DMS53 treated with DMSO at 0.1 percent for 48 hours (cell line): ENCODE results near the gene RNU1-4.
"Not testable (repeated sequence)": the region's sequence is repeated elsewhere in the genome, so short reads cannot be mapped to it uniquely, and the experiment has no call there.

Experiments
- DNase-seq: peaks from one replicate; lab custom pipeline; 2025; ENCODE audit not compliant: unreplicated experiment; lab: John Stamatoyannopoulos, UW

RNU1-4 gene

GRCh38 chr1:16764820-16765655, 24.7 kb downstream of the RNU1-4 start:
- DNase-seq, result peak; percentile 46

DNA sequence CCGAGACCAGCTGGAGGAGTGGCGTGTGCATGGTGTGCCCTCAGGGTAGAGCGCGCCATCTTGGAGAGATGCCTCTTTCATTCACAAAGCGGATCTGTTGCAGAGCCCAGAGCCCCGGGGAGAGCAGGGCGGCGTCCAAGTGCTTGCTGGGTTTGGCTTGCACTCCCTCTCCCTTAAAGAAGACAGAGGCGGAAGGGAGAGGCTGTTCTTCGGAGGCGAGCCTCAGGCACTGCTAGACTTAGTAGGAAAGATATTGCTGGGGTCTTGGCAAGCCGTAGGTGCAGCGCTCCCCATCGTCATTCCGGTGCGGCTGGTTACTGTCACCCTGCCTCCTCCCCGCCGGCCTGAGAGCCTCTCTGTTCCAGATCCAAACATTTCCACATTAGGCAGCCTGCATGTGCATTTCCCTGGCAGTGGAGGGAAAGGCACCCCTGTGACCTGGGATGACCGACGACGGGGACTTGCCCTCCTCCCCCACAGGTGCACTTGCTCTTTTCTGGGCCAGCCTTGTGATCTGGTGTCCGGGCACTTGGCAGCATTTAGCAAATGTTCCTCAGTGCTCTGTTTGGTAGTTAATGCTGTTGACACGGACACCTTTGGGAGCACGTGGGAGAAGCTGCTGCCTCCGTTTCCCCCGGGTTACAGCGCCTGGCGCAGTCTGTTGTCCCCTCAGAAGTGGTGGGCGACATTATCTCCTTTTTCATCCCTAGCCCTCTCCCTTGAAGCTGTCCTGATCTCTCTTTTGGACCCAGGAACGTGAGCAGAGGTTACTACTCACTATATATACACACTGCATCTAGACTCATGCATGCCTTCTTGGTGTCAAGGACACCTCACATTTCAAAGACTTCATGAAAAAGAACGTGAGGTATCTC, 25.7 kb downstream of the RNU1-4 start:
- DNase-seq, result peak; percentile 11

GRCh38 chr1:16766689-16767256, 26.5 kb downstream of the RNU1-4 start:
- DNase-seq, result peak; percentile 43

- not testable (repeated sequence) for DNase-seq
These were observed 29.9 kb downstream of the RNU1-4 start for GRCh38 chr1:16770139-16770759.

GRCh38 chr1:16770896-16771446, 30.7 kb downstream of the RNU1-4 start:
- not testable (repeated sequence) for DNase-seq

- DNase-seq, result not testable (repeated sequence)
These were observed 32.2 kb downstream of the RNU1-4 start for GRCh38 chr1:16772275-16773204.

GRCh38 chr1:16773205-16773596, 32.9 kb downstream of the RNU1-4 start:
- DNase-seq, result not testable (repeated sequence)

DNA sequence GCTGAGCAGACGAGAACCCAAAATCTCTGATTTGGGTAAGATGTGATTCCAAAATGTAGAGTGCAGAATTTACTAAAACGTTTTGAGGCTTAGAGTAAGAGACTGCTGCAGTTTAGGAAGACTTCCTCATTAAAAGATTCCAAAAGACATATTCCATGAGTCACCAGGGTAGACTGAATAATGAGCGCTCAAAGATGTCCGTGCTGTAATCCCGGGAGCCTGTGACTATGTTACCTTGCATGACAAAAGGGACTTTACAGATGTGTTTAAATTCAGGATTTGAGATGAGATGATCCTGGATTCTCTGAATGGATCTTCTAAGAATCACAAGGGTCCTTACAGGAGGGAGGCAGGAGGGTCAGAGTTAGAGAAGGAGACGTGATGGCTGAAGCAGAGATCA, 33.4 kb downstream of the RNU1-4 start:
- DNase-seq, result not testable (repeated sequence)

GRCh38 chr1:16774773-16775172, 34.5 kb downstream of the RNU1-4 start:
- not testable (repeated sequence) for DNase-seq

- not testable (repeated sequence) for DNase-seq
These were observed 35.0 kb downstream of the RNU1-4 start for GRCh38 chr1:16775290-16775689.

- not testable (repeated sequence) for DNase-seq
These were observed 35.9 kb downstream of the RNU1-4 start for GRCh38 chr1:16776248-16776647.

DNA sequence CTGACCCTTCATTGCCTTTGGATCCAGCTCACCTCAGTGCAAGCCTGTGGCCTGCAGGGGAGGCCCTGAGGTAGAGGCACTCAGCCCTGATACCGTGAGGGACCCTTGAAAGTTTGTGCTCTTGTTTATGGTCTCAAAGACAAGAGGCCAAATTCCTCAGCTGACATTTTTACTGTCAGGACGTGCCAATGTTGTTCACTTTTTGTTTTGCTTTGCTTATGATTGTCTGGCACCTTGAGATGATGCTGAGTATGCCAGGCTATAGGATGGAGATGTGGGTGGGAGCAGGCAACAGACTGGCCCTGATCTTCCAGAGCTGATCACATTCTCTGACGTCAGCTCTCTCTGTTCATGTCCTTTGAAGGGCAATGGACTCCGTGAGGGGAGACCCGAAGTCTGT, 36.5 kb downstream of the RNU1-4 start:
- not testable (repeated sequence) for DNase-seq

DNA sequence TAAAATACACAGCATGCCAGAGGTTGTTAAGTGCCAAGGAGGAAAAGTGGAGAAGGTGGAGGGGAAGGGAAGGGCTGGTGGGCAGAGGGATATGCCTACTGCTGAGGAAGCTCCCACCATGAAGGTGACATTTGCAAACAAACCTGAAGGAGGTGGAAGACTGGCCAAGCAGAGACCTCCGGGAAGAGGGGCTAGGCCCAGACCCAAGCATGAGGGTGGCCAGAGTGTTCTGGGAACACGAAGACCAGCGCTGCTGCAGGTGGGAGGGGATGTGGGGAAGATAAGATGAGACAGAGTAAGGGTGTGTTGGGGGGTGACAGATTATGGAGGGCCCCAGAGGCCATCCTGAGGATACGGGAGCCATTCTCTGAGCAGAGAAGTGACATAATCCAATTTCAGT, 37.5 kb downstream of the RNU1-4 start:
- not testable (repeated sequence) for DNase-seq

- not testable (repeated sequence) for DNase-seq
These were observed 39.2 kb downstream of the RNU1-4 start for GRCh38 chr1:16779525-16779924.

DNA sequence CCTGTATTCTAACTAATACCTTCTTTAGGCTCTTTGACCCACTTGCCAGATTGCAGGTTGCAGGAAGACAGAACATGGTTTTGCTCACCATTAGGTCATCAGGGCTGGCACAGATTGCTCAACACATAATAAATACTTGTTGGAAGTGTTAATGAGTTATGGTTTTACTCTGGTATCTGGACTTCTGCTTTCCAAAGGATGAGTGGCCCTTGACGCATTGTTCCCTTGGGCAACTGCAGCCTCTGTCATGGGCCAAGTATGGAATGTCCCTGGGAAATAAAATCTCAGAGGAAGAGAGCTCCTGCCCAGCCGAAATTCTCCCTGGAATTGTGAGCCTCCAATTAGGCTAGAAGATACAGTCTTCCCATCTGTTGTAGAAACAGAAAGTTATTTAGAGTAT, 40.7 kb downstream of the RNU1-4 start:
- DNase-seq, result not testable (repeated sequence)

DNA sequence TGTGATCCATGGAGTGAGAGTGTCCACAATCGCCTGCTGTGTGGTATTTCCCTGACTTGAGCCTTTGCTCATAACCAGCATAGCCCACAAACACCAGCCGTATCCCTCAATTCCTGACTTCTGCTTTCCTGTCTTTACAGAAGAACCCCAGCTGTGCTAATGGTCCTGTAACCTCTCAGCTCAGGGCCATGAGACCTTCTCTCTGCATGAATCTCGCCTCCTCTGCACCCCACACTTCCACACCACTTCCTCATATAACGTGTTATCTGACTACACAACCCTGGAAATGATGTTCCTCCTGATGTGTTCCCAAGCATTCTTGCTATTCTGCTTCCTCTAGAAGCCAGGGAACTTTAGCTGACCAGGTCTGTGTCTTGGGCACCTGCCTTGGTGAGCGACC, 41.3 kb downstream of the RNU1-4 start:
- not testable (repeated sequence) for DNase-seq

DNA sequence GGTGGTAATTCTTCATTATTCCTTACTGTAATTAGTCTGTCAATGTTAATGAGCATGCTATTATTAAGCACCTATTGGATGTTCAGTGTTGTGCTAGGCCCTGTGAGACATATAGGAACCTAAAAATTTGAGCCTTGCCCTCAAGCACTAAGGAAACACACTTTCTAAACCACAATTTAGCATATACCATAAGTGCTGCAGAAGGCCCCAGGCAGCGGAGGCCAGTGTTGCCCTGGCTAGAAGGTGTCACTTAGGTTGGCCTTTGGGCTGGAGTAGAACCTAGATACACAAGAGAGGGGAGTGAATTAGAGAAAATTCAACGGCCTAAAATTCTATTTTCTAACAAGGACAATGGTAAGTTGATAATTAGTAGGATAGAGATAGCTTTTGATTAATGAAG, 44.6 kb downstream of the RNU1-4 start:
- not testable (repeated sequence) for DNase-seq

- not testable (repeated sequence) for DNase-seq
These were observed 46.0 kb downstream of the RNU1-4 start for GRCh38 chr1:16786362-16786761.

DNA sequence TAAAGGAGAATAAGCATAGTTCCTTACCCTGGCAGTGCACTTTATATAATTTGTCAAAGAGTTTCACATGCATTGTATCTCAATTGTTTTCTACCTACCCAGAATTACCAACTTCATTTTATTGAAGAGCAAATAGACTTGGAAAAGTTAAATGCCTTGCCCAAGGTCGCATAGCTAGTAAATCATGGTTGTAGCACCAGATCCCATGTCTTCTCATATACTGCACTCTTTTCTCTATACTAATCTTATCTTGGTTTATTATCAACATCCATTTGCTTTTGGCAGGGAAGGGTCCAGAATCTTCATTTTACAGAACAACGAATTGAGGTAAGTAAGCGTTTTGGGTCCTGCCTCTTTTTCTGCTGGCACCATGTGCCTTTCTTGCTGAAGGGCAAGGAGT, 46.9 kb downstream of the RNU1-4 start:
- DNase-seq, result not testable (repeated sequence)

- not testable (repeated sequence) for DNase-seq
These were observed 47.4 kb downstream of the RNU1-4 start for GRCh38 chr1:16787711-16788110.
